MM.1S (cell line): ENCODE data around the gene SMAD3.

ENCODE experiments used
- DNase-seq: peaks from one replicate; pipeline ENCODE4 v3.0.0-alpha.2; 2015
- H2AFZ ChIP-seq: fragments of 300-600 bp; sonication (generic); 2 replicates; pipeline ENCODE4 v1.6.0; 2016; ENCODE audit warnings: antibody characterized with exemption, low read length
- H3F3A ChIP-seq: fragments of 300-600 bp; sonication (generic); 2 replicates; pipeline ENCODE4 v1.6.1; 2016; ENCODE audit warnings: mild to moderate bottlenecking, antibody characterized with exemption, low read length, moderate library complexity, mixed read lengths; ENCODE audit not compliant: insufficient read depth
- H3K27ac ChIP-seq: fragments of 300-600 bp; sonication (generic); 2 replicates; pipeline ENCODE4 v1.5.1; 2016; ENCODE audit warnings: mild to moderate bottlenecking, low read length
- H3K27me3 ChIP-seq: fragments of 300-600 bp; sonication (generic); replicated peaks from 2 replicates; pipeline ENCODE4 v1.6.0; 2016; ENCODE audit warnings: low read length; ENCODE audit not compliant: insufficient read depth
- H3K36me3 ChIP-seq: fragments of 300-600 bp; sonication (generic); replicated peaks from 2 replicates; pipeline ENCODE4 v1.6.1; 2016; ENCODE audit warnings: mild to moderate bottlenecking, low read length, mixed read lengths; ENCODE audit not compliant: insufficient read depth
- H3K4me1 ChIP-seq: fragments of 300-600 bp; sonication (generic); 2 replicates; pipeline ENCODE4 v1.6.1; 2016; ENCODE audit warnings: low read length, mixed read lengths
- H3K4me2 ChIP-seq: fragments of 300-600 bp; sonication (generic); 2 replicates; pipeline ENCODE4 v1.6.0; 2016; ENCODE audit warnings: low read depth, low read length
- H3K4me3 ChIP-seq: fragments of 300-600 bp; sonication (generic); 2 replicates; pipeline ENCODE4 v1.5.1; 2016; ENCODE audit warnings: low read length, mixed read lengths
- H3K79me2 ChIP-seq: fragments of 300-600 bp; sonication (generic); 2 replicates; pipeline ENCODE4 v1.6.1; 2016; ENCODE audit warnings: mixed run types, low read length, mixed read lengths
- H3K9ac ChIP-seq: fragments of 300-600 bp; sonication (generic); 2 replicates; pipeline ENCODE4 v1.6.1; 2016; ENCODE audit warnings: low read length, mixed read lengths
- H3K9me2 ChIP-seq: fragments of 300-600 bp; sonication (generic); replicated peaks from 2 replicates; pipeline ENCODE4 v1.6.1; 2016; ENCODE audit warnings: mild to moderate bottlenecking, low read length, mixed read lengths; ENCODE audit not compliant: insufficient read depth
- H3K9me3 ChIP-seq: fragments of 300-600 bp; sonication (generic); replicated peaks from 2 replicates; pipeline ENCODE4 v1.6.1; 2016; ENCODE audit warnings: mild to moderate bottlenecking, low read length, mixed read lengths; ENCODE audit not compliant: insufficient read depth
- H4K20me1 ChIP-seq: fragments of 300-600 bp; sonication (generic); 2 replicates; pipeline ENCODE4 v1.6.1; 2016; ENCODE audit warnings: mild to moderate bottlenecking, low read length, moderate library complexity, mixed read lengths; ENCODE audit not compliant: insufficient read depth
- CTCF ChIP-seq: fragments of 300-600 bp; sonication (generic); IDR thresholded peaks from 2 replicates; pipeline ENCODE4 v1.5.1; 2016; ENCODE audit warnings: antibody characterized with exemption, low read length, mixed read lengths
- EZH2 ChIP-seq: fragments of 300-600 bp; sonication (generic); optimal IDR thresholded peaks from 2 replicates; pipeline ENCODE3; 2017; ENCODE audit warnings: low read depth, mild to moderate bottlenecking, antibody characterized with exemption, low read length, mixed read lengths
- EZH2phosphoT487 ChIP-seq: fragments of 300-600 bp; sonication (generic); IDR thresholded peaks from 2 replicates; pipeline ENCODE4 v1.6.1; 2018; ENCODE audit warnings: antibody characterized with exemption, low read length

The SMAD3 gene

GRCh38 chr15:67049351-67050044 is 15.9 kb upstream of the SMAD3 start:
- no peak overlapping the region for H3K27ac ChIP-seq
- H3K4me3 ChIP-seq, result no peak overlapping the region
- H3K4me1 ChIP-seq, result peaks cover 5% of the 10 kb centered on the region; the same call in 1 of the 2 replicates
- H3K79me2 ChIP-seq, result no peaks in the 10 kb centered on the region
- no peak overlapping the region for H2AFZ ChIP-seq
- DNase-seq, result no peak
- no peaks in the 10 kb centered on the region for H3K9me3 ChIP-seq
- H3K27me3 ChIP-seq, result no peaks in the 10 kb centered on the region
- H3K4me2 ChIP-seq, result no peak overlapping the region
- H3K36me3 ChIP-seq, result no peaks in the 10 kb centered on the region
- no peaks in the 10 kb centered on the region for H4K20me1 ChIP-seq
- TF ChIP-seq CTCF (no peak), EZH2 (no peak), EZH2phosphoT487 (no peak)
- no peak overlapping the region for H3K9ac ChIP-seq
- no peaks in the 10 kb centered on the region for H3K9me2 ChIP-seq
- H3F3A ChIP-seq, result no peaks in the 10 kb centered on the region

- no peak for DNase-seq
- Histone ChIP-seq H4K20me1 (no peaks in the 10 kb centered on the region), H3K9ac (no peak overlapping the region), H3K36me3 (no peaks in the 10 kb centered on the region), H3K4me3 (no peak overlapping the region), H3K27me3 (no peaks in the 10 kb centered on the region), H3K27ac (no peak overlapping the region), H2AFZ (no peak overlapping the region), H3F3A (no peaks in the 10 kb centered on the region), H3K4me2 (no peak overlapping the region), H3K9me2 (no peaks in the 10 kb centered on the region), H3K79me2 (no peaks in the 10 kb centered on the region), H3K4me1 (peaks cover 5% of the 10 kb centered on the region; the same call in 1 of the 2 replicates), H3K9me3 (no peaks in the 10 kb centered on the region)
- TF ChIP-seq CTCF (no peak), EZH2phosphoT487 (no peak), EZH2 (no peak)
These were observed 15.3 kb upstream of the SMAD3 start for GRCh38 chr15:67050062-67050461.

- H3F3A ChIP-seq, result no peaks in the 10 kb centered on the region
- no peaks in the 10 kb centered on the region for H3K79me2 ChIP-seq
- H3K27ac ChIP-seq, result no peak overlapping the region
- H3K4me2 ChIP-seq, result no peak overlapping the region
- no peaks in the 10 kb centered on the region for H4K20me1 ChIP-seq
- no peaks in the 10 kb centered on the region for H3K27me3 ChIP-seq
- no peak overlapping the region for H3K4me3 ChIP-seq
- H3K9me3 ChIP-seq, result no peaks in the 10 kb centered on the region
- no peak for DNase-seq
- H3K4me1 ChIP-seq, result peaks cover 5% of the 10 kb centered on the region; the same call in 1 of the 2 replicates
- no peak overlapping the region for H2AFZ ChIP-seq
- H3K9me2 ChIP-seq, result no peaks in the 10 kb centered on the region
- TF ChIP-seq EZH2phosphoT487 (no peak), EZH2 (no peak), CTCF (no peak)
- H3K9ac ChIP-seq, result no peak overlapping the region
- H3K36me3 ChIP-seq, result no peaks in the 10 kb centered on the region
These were observed 14.8 kb upstream of the SMAD3 start for GRCh38 chr15:67050522-67051087.
